Fibroblast of lung (primary cell): ENCODE measurements around the gene DLGAP4. TPM values are rescaled to one million over a fixed set of nuclear protein-coding genes. Genes with fewer than 3 reads are reported as not detected.

Source experiments
- DNase-seq, 2 donors: peaks; one replicate each; pipeline versions ENCODE4 v3.0.0 to v3.0.0-alpha.2; 2010; ENCODE audit warnings: low read depth in 2 of 2
- H2AFZ ChIP-seq: 2 replicates; pipeline ENCODE4 v1.5.1; 2012; ENCODE audit warnings: low read length, control low read depth, inconsistent platforms
- H3K27ac ChIP-seq: 2 replicates; pipeline ENCODE4 v1.5.1; 2011; ENCODE audit warnings: low read length, control low read depth; ENCODE audit not compliant: insufficient read depth
- H3K27me3 ChIP-seq: 2 replicates; pipeline ENCODE4 v1.5.1; 2011; ENCODE audit warnings: mild to moderate bottlenecking, low read length; ENCODE audit not compliant: control insufficient read depth, insufficient read depth
- H3K36me3 ChIP-seq: 2 replicates; pipeline ENCODE4 v1.5.1; 2011; ENCODE audit warnings: low read length; ENCODE audit not compliant: control insufficient read depth, insufficient read depth
- H3K4me1 ChIP-seq: 2 replicates; pipeline ENCODE4 v1.5.1; 2011; ENCODE audit warnings: low read length; ENCODE audit not compliant: control insufficient read depth, insufficient read depth; ENCODE audit errors: extremely low read depth
- H3K4me2 ChIP-seq: 2 replicates; pipeline ENCODE4 v1.5.1; 2011; ENCODE audit warnings: low read length, control low read depth; ENCODE audit not compliant: insufficient read depth; ENCODE audit errors: extremely low read depth
- H3K4me3 ChIP-seq, 4 experiments: fragments of 200-600 bp in 1 of 4; sonication (generic) in 1 of 4; replicated peaks in 1 of 4; 2 replicates each; pipeline ENCODE4 v1.5.1; 2011 to 2016; ENCODE audit warnings: low read length in 4 of 4, low read depth in 3 of 4, mild to moderate bottlenecking in 3 of 4, control low read depth in 2 of 4, inconsistent platforms in 1 of 4, mixed read lengths in 1 of 4; ENCODE audit not compliant: insufficient read depth in 1 of 4; ENCODE audit errors: control extremely low read depth in 1 of 4
- H3K79me2 ChIP-seq: 2 replicates; pipeline ENCODE4 v1.5.1; 2012; ENCODE audit warnings: mild to moderate bottlenecking, low read length, inconsistent platforms; ENCODE audit not compliant: control insufficient read depth, insufficient read depth
- H3K9ac ChIP-seq: 2 replicates; pipeline ENCODE4 v1.5.1; 2011; ENCODE audit warnings: mild to moderate bottlenecking, low read length, control low read depth; ENCODE audit not compliant: insufficient read depth
- H3K9me3 ChIP-seq: 2 replicates; pipeline ENCODE4 v1.5.1; 2012; ENCODE audit warnings: low read depth, low read length; ENCODE audit not compliant: control insufficient read depth, insufficient read depth
- H4K20me1 ChIP-seq: 2 replicates; pipeline ENCODE4 v1.5.1; 2011; ENCODE audit warnings: low read length; ENCODE audit not compliant: control insufficient read depth, insufficient read depth; ENCODE audit errors: extremely low read depth
- EZH2 ChIP-seq: IDR thresholded peaks from 2 replicates; pipeline ENCODE4 v1.5.1; 2012; ENCODE audit warnings: low read length, control low read depth, mild to moderate bottlenecking; ENCODE audit errors: missing control alignments
- polyA plus RNA-seq, 2 donors: library from polyadenylated mRNA; depleted of rRNA in 1 of 2; stranded (reverse) in 1 of 2; unstranded in 1 of 2; fragments of >200 nt; gene quantifications; 2 replicates each; pipeline ENCODE4 v1.2.1, GENCODE V29; 2011 to 2012; ENCODE audit warnings: missing spikeins in 1 of 2
- total RNA-seq: library from RNA; depleted of rRNA; stranded (reverse); fragments of >200 nt; gene quantifications from 2 replicates; pipeline ENCODE4 v1.2.1, GENCODE V29; 2014
- TF ChIP-seq, protein P1 (sequence below), 2 donors: IDR thresholded peaks in 1 of 2; conservative IDR thresholded peaks in 1 of 2; 1 replicate in 1 of 2; 2 replicates in 1 of 2; pipeline ENCODE4 v1.5.1; 2011 to 2012; ENCODE audit warnings: low read length in 2 of 2, control low read depth in 1 of 2, inconsistent platforms in 1 of 2, low read depth in 1 of 2, mild to moderate bottlenecking in 1 of 2

The DLGAP4 gene
- total and polyA plus RNA-seq, 2 donors (not counting 1 experiment from before 2014, with no cell fraction given) = 25.9 to 26.9 TPM

DNA sequence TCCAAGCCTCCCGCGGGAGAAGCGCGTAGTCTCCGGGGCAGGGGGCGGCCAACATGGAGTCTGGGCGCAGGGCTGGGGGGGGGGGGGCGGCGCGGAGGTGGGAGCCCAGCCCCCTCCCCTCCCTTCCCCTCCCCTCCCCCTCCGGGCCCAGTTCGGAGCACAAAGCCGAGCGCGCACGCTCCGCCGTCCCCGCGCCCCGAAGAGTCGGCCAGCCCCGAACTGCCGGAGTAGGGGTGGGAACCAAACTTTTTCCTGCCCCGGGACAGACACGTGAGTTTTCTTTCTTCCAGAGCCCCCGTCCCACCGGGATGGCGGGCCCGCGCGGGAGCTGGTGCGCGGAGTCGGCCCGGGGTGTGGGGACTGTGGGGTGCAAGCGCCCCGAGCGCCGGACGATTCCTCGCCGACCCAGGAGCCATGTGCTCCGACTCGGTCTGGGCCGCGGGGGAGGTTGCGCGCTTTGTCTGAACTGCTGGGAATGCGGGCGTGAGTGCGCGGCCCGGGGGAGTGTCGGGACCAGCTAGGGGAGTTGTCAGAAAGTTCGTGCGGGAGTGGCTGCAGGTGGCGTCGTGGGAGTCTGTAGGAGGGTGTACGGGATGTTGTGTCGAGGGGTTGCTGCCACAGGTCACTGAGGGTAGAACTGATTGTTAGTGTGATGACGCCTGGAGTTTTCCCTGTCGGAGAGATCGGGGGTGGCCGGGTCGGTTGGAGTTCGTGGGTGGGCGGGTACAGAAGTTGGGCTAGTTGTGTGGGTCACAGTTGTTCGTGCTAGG is 268.4 kb downstream of the DLGAP4 start:
- peak overlapping the region; percentile 54 for H3K27ac ChIP-seq
- H3K4me1 ChIP-seq = peaks cover 8% of the 10 kb centered on the region

DNA sequence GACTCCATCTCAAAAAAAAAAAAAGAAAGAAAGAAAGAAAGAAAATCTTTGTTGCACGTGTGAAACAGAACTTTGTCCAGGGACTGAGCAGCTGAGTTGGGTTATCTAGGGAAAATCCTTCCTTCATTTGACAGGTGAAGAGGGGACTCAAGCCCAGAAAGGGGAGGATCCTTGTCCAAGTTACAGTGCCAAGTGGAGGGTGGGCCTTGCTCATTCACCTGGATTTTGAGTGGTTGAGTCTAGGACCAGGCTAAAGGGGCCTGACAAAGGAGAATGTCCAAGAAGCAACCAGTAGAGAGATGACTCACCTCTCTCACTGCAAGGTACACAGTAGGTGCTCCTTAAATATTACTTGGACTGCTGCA is 269.9 kb downstream of the DLGAP4 start:
- TF ChIP-seq EZH2 = no peak
- TF ChIP-seq, protein P1, sequence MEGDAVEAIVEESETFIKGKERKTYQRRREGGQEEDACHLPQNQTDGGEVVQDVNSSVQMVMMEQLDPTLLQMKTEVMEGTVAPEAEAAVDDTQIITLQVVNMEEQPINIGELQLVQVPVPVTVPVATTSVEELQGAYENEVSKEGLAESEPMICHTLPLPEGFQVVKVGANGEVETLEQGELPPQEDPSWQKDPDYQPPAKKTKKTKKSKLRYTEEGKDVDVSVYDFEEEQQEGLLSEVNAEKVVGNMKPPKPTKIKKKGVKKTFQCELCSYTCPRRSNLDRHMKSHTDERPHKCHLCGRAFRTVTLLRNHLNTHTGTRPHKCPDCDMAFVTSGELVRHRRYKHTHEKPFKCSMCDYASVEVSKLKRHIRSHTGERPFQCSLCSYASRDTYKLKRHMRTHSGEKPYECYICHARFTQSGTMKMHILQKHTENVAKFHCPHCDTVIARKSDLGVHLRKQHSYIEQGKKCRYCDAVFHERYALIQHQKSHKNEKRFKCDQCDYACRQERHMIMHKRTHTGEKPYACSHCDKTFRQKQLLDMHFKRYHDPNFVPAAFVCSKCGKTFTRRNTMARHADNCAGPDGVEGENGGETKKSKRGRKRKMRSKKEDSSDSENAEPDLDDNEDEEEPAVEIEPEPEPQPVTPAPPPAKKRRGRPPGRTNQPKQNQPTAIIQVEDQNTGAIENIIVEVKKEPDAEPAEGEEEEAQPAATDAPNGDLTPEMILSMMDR (conservative IDR thresholded peaks at IDR 0.05 in 1 of 2, IDR thresholded peaks at IDR 0.05 in 1 of 2; ENCODE audit: low read depth in 1 of 2, low read length in 2 of 2) = no peak
- no peak overlapping the region for H2AFZ ChIP-seq
- DNase-seq = no peak
- peaks cover 2% of the 10 kb centered on the region for H3K36me3 ChIP-seq
- no peaks in the 10 kb centered on the region for H4K20me1 ChIP-seq
- no peaks in the 10 kb centered on the region for H3K27me3 ChIP-seq
- H3K79me2 ChIP-seq = peaks cover 3% of the 10 kb centered on the region
- no peak overlapping the region for H3K27ac ChIP-seq
- no peak overlapping the region for H3K9ac ChIP-seq
- no peaks in the 10 kb centered on the region for H3K9me3 ChIP-seq
- peaks cover 10% of the 10 kb centered on the region for H3K4me1 ChIP-seq
- no peak overlapping the region for H3K4me3 ChIP-seq
- no peak overlapping the region for H3K4me2 ChIP-seq

More for the DNA sequence above, 268.4 kb downstream of the DLGAP4 start:
- Histone ChIP-seq H3K36me3 (peaks cover 2% of the 10 kb centered on the region), H3K9ac (peak overlapping the region; percentile 68), H3K9me3 (no peaks in the 10 kb centered on the region), H3K4me2 (peak overlapping the region; percentile 80), H2AFZ (peak overlapping the region; percentile 46), H4K20me1 (no peaks in the 10 kb centered on the region), H3K4me3 (peak overlapping the region; percentile 56 to 75 (median 65)), H3K79me2 (peaks cover 3% of the 10 kb centered on the region), H3K27me3 (no peaks in the 10 kb centered on the region)
- TF ChIP-seq EZH2 = no peak
- TF ChIP-seq, protein P1 (conservative IDR thresholded peaks at IDR 0.05 in 1 of 2, IDR thresholded peaks at IDR 0.05 in 1 of 2; ENCODE audit: low read depth in 1 of 2, low read length in 2 of 2) = no peak
- DNase-seq = peak; percentile 23 to 59

Other genes starting within 250 kb of the DLGAP4 start
- gene EPB41L1, start 151.6 kb upstream of the DLGAP4 start, total RNA-seq = 10.3 and 17.0 TPM in 2 replicates
- gene EPB41L1, start 151.6 kb upstream of the DLGAP4 start, polyA plus RNA-seq = 13.9 and 16.2 TPM in 2 replicates
- gene AAR2, start 69.9 kb upstream of the DLGAP4 start, total RNA-seq = 21.8 and 24.6 TPM in 2 replicates
- 24.3 and 25.3 TPM in 2 replicates for gene AAR2, start 69.9 kb upstream of the DLGAP4 start, polyA plus RNA-seq
- 9.2 and 25.4 TPM in 2 replicates for gene MYL9, start 235.2 kb downstream of the DLGAP4 start, total RNA-seq
- gene MYL9, start 235.2 kb downstream of the DLGAP4 start, polyA plus RNA-seq = 178 and 457 TPM in 2 replicates